ENCODE results near the gene DNAH12. TPM values are rescaled to one million over a fixed set of nuclear protein-coding genes. Genes with fewer than 3 reads are reported as not detected.

Gene DNAH12
- polyA plus RNA-seq, 1 donor from 2014 or later: 1.8 TPM

GRCh38 chr3:57518276-57518915 lies 25.7 kb downstream of the DNAH12 start:
- H3K27me3 ChIP-seq (ENCODE audit: insufficient read depth, low read depth, low read length): no peaks in the 10 kb centered on the region
- H3K27ac ChIP-seq (ENCODE audit: low read length): no peak overlapping the region
- no peaks in the 10 kb centered on the region for H3K9me3 ChIP-seq (ENCODE audit: low read length)
- TF ChIP-seq RAD21 (conservative IDR thresholded peaks at IDR 0.05) (no peak), TAF1 (IDR thresholded peaks at IDR 0.05; ENCODE audit: low read depth) (no peak), EP300 (conservative IDR thresholded peaks at IDR 0.05; ENCODE audit: poor library complexity, severe bottlenecking) (no peak), REST (IDR thresholded peaks at IDR 0.05; ENCODE audit: borderline replicate concordance) (no peak), POLR2AphosphoS5 (IDR thresholded peaks at IDR 0.05) (no peak)
- H3K9ac ChIP-seq (ENCODE audit: low read length): no peak overlapping the region
- H3K4me3 ChIP-seq (ENCODE audit: low read length): no peak overlapping the region
- H3K36me3 ChIP-seq (ENCODE audit: insufficient read depth, low read length): no peaks in the 10 kb centered on the region
- H2AFZ ChIP-seq (ENCODE audit: low read depth, low read length): no peak overlapping the region
- no peaks in the 10 kb centered on the region for H4K20me1 ChIP-seq (ENCODE audit: insufficient read depth)
- H3K79me2 ChIP-seq (replicated peaks; ENCODE audit: insufficient read depth, low read length): no peaks in the 10 kb centered on the region
- H3K9me2 ChIP-seq (ENCODE audit: insufficient read depth, low read length): no peaks in the 10 kb centered on the region
- H3F3A ChIP-seq (ENCODE audit: insufficient read depth, low read length, poor library complexity, severe bottlenecking): no peaks in the 10 kb centered on the region
- no peak overlapping the region for H3K4me2 ChIP-seq (ENCODE audit: low read length)

GRCh38 chr3:57512166-57512565 lies 32.0 kb downstream of the DNAH12 start:
- no peaks in the 10 kb centered on the region for H3K9me2 ChIP-seq (ENCODE audit: insufficient read depth, low read length)
- TF ChIP-seq MXI1 (conservative IDR thresholded peaks at IDR 0.05; ENCODE audit: poor library complexity, severe bottlenecking) (no peak), CTCF (IDR thresholded peaks at IDR 0.05; ENCODE audit: poor library complexity, severe bottlenecking) (no peak)
- H3K27me3 ChIP-seq (ENCODE audit: insufficient read depth, low read depth, low read length): no peaks in the 10 kb centered on the region
- no peaks in the 10 kb centered on the region for H3F3A ChIP-seq (ENCODE audit: insufficient read depth, low read length, poor library complexity, severe bottlenecking)
- no peaks in the 10 kb centered on the region for H3K36me3 ChIP-seq (ENCODE audit: insufficient read depth, low read length)
- no peaks in the 10 kb centered on the region for H3K9me3 ChIP-seq (ENCODE audit: low read length)
- H4K20me1 ChIP-seq (ENCODE audit: insufficient read depth): no peaks in the 10 kb centered on the region
- no peaks in the 10 kb centered on the region for H3K79me2 ChIP-seq (replicated peaks; ENCODE audit: insufficient read depth, low read length)
- no peak overlapping the region for H3K4me2 ChIP-seq (ENCODE audit: low read length)
- H3K27ac ChIP-seq (ENCODE audit: low read length): no peak overlapping the region
- H3K9ac ChIP-seq (ENCODE audit: low read length): no peak overlapping the region
- H2AFZ ChIP-seq (ENCODE audit: low read depth, low read length): no peak overlapping the region
- H3K4me3 ChIP-seq (ENCODE audit: low read length): no peak overlapping the region

GRCh38 chr3:57505901-57506300 lies 38.2 kb downstream of the DNAH12 start:
- H4K20me1 ChIP-seq (ENCODE audit: insufficient read depth): no peaks in the 10 kb centered on the region
- H3K4me2 ChIP-seq (ENCODE audit: low read length): no peak overlapping the region
- H2AFZ ChIP-seq (ENCODE audit: low read depth, low read length): no peak overlapping the region
- no peaks in the 10 kb centered on the region for H3K36me3 ChIP-seq (ENCODE audit: insufficient read depth, low read length)
- no peaks in the 10 kb centered on the region for H3K9me2 ChIP-seq (ENCODE audit: insufficient read depth, low read length)
- no peaks in the 10 kb centered on the region for H3K27me3 ChIP-seq (ENCODE audit: insufficient read depth, low read depth, low read length)
- H3K79me2 ChIP-seq (replicated peaks; ENCODE audit: insufficient read depth, low read length): no peaks in the 10 kb centered on the region
- TF ChIP-seq TAF1 (IDR thresholded peaks at IDR 0.05; ENCODE audit: low read depth): no peak
- no peak for TF ChIP-seq CTCF (IDR thresholded peaks at IDR 0.05; ENCODE audit: poor library complexity, severe bottlenecking)
- TF ChIP-seq POLR2AphosphoS5 (IDR thresholded peaks at IDR 0.05): no peak
- TF ChIP-seq RAD21 (conservative IDR thresholded peaks at IDR 0.05): no peak
- TF ChIP-seq EP300 (conservative IDR thresholded peaks at IDR 0.05; ENCODE audit: poor library complexity, severe bottlenecking): no peak
- TF ChIP-seq SMC3 (conservative IDR thresholded peaks at IDR 0.05; ENCODE audit: poor library complexity): no peak
- no peak for TF ChIP-seq EZH2 (IDR thresholded peaks at IDR 0.05; ENCODE audit: borderline replicate concordance, insufficient read depth, low read length, poor library complexity, severe bottlenecking)
- TF ChIP-seq REST (IDR thresholded peaks at IDR 0.05; ENCODE audit: borderline replicate concordance): no peak
- TF ChIP-seq MXI1 (conservative IDR thresholded peaks at IDR 0.05; ENCODE audit: poor library complexity, severe bottlenecking): no peak
- no peaks in the 10 kb centered on the region for H3F3A ChIP-seq (ENCODE audit: insufficient read depth, low read length, poor library complexity, severe bottlenecking)
- no peak overlapping the region for H3K4me3 ChIP-seq (ENCODE audit: low read length)
- H3K9ac ChIP-seq (ENCODE audit: low read length): no peak overlapping the region
- no peak overlapping the region for H3K27ac ChIP-seq (ENCODE audit: low read length)
- no peaks in the 10 kb centered on the region for H3K9me3 ChIP-seq (ENCODE audit: low read length)

Data from neural cell (in vitro differentiated cells).